Activated T-cell treated with anti-CD3 and anti-CD28 coated beads for 48 hours (primary cell): ENCODE measurements around the gene ADGRV1.
"Not testable (repeated sequence)": the region's sequence is repeated elsewhere in the genome, so short reads cannot be mapped to it uniquely, and the experiment has no call there.

Source experiments
- DNase-seq: peaks from one replicate; pipeline ENCODE4 v3.0.0-alpha.2; 2020; ENCODE audit warnings: low read depth

ADGRV1 gene

GRCh38 chr5:90551376-90551775 is 7.2 kb upstream of the ADGRV1 start:
- DNase-seq = no peak

GRCh38 chr5:90553711-90554110 is 4.9 kb upstream of the ADGRV1 start:
- DNase-seq = no peak

GRCh38 chr5:90554358-90555006 is 4.1 kb upstream of the ADGRV1 start:
- no peak for DNase-seq

GRCh38 chr5:90555666-90556065 is 2.9 kb upstream of the ADGRV1 start:
- no peak for DNase-seq

- DNase-seq = no peak
These were observed 1.2 kb upstream of the ADGRV1 start for GRCh38 chr5:90557391-90557790.

- DNase-seq = no peak
These were observed 726 bp upstream of the ADGRV1 start for GRCh38 chr5:90557871-90558270.

GRCh38 chr5:90560771-90561170 is 2.2 kb downstream of the ADGRV1 start:
- no peak for DNase-seq

- no peak for DNase-seq
These were observed 3.2 kb downstream of the ADGRV1 start for GRCh38 chr5:90561766-90562165.

GRCh38 chr5:90562341-90562740 is 3.7 kb downstream of the ADGRV1 start:
- DNase-seq = no peak

- DNase-seq = no peak
These were observed 4.5 kb downstream of the ADGRV1 start for GRCh38 chr5:90563108-90563507.

- no peak for DNase-seq
These were observed 6.9 kb downstream of the ADGRV1 start for GRCh38 chr5:90565491-90565890.

GRCh38 chr5:90569084-90569483 is 10.5 kb downstream of the ADGRV1 start:
- DNase-seq = no peak

GRCh38 chr5:90570034-90570433 is 11.4 kb downstream of the ADGRV1 start:
- DNase-seq = no peak

GRCh38 chr5:90571147-90571773 is 12.7 kb downstream of the ADGRV1 start:
- DNase-seq = no peak

GRCh38 chr5:90575712-90576111 is 17.1 kb downstream of the ADGRV1 start:
- DNase-seq = no peak

GRCh38 chr5:90576566-90576965 is 18.0 kb downstream of the ADGRV1 start:
- not testable (repeated sequence) for DNase-seq

GRCh38 chr5:90579905-90580304 is 21.3 kb downstream of the ADGRV1 start:
- DNase-seq = not testable (repeated sequence)

- no peak for DNase-seq
These were observed 23.4 kb downstream of the ADGRV1 start for GRCh38 chr5:90581956-90582355.

- no peak for DNase-seq
These were observed 26.9 kb downstream of the ADGRV1 start for GRCh38 chr5:90585337-90585986.

- DNase-seq = no peak
These were observed 27.9 kb downstream of the ADGRV1 start for GRCh38 chr5:90586469-90586868.

GRCh38 chr5:90590170-90590569 is 31.6 kb downstream of the ADGRV1 start:
- DNase-seq = no peak

- not testable (repeated sequence) for DNase-seq
These were observed 34.5 kb downstream of the ADGRV1 start for GRCh38 chr5:90593083-90593482.

- DNase-seq = not testable (repeated sequence)
These were observed 37.2 kb downstream of the ADGRV1 start for GRCh38 chr5:90595766-90596165.
